HepG2 (cell line): ENCODE measurements around the gene NECTIN2. TPM values are rescaled to one million over a fixed set of nuclear protein-coding genes. Genes with fewer than 3 reads are reported as not detected.

Experiments used
- ETV5 ChIP-seq: IDR thresholded peaks from 2 replicates; pipeline ENCODE4 v1.6.1; 2018; ENCODE audit warnings: missing biosample characterization, missing genetic modification reagents, inconsistent platforms, borderline replicate concordance
- HDAC2 ChIP-seq: sonication (generic); formaldehyde crosslinking; IDR thresholded peaks from 2 replicates; pipeline ENCODE4 v1.4.0; 2020; ENCODE audit warnings: missing genetic modification reagents
- KLF6 ChIP-seq: IDR thresholded peaks from 2 replicates; pipeline ENCODE4 v1.8.0; 2016; ENCODE audit warnings: missing biosample characterization, missing genetic modification reagents
- MAF1 ChIP-seq: sonication (generic); formaldehyde crosslinking; IDR thresholded peaks from 2 replicates; pipeline ENCODE4 v1.5.0; 2020; ENCODE audit warnings: missing genetic modification reagents, borderline replicate concordance
- MEIS2 ChIP-seq: sonication (generic); formaldehyde crosslinking; IDR thresholded peaks from 2 replicates; pipeline ENCODE4 v1.9.0; 2021; ENCODE audit warnings: mild to moderate bottlenecking, missing genetic modification reagents
- NFKB2 ChIP-seq: sonication (generic); formaldehyde crosslinking; IDR thresholded peaks from 2 replicates; pipeline ENCODE4 v1.4.0; 2020; ENCODE audit warnings: missing genetic modification reagents, borderline replicate concordance
- NR2C2 ChIP-seq: sonication (generic); formaldehyde crosslinking; IDR thresholded peaks from 2 replicates; pipeline ENCODE4 v1.4.0; 2020; ENCODE audit warnings: missing genetic modification reagents, mild to moderate bottlenecking, moderate library complexity, borderline replicate concordance
- SALL2 ChIP-seq: sonication (generic); formaldehyde crosslinking; IDR thresholded peaks from 2 replicates; pipeline ENCODE4 v1.8.1; 2023; ENCODE audit warnings: mild to moderate bottlenecking, missing genetic modification reagents, inconsistent platforms
- SMAD3 ChIP-seq: sonication (generic); formaldehyde crosslinking; IDR thresholded peaks from 2 replicates; pipeline ENCODE4 v1.4.0; 2020; ENCODE audit warnings: missing genetic modification reagents
- SP1 ChIP-seq, 2 experiments: fragments of 450-650 bp in 1 of 2; sonication (generic) in 1 of 2; formaldehyde crosslinking in 1 of 2; IDR thresholded peaks; 2 replicates each; pipeline versions ENCODE4 v1.4.0 to v1.6.1; 2016 to 2020; ENCODE audit warnings: missing genetic modification reagents in 1 of 2
- SP140L ChIP-seq: sonication (generic); formaldehyde crosslinking; IDR thresholded peaks from 2 replicates; pipeline ENCODE4 v1.4.0; 2020; ENCODE audit warnings: missing genetic modification reagents, borderline replicate concordance
- SRF ChIP-seq: IDR thresholded peaks from 2 replicates; pipeline ENCODE4 v1.6.1; 2011; ENCODE audit warnings: mild to moderate bottlenecking, low read depth, low read length, moderate library complexity
- THYN1 ChIP-seq: sonication (generic); formaldehyde crosslinking; IDR thresholded peaks from 2 replicates; pipeline ENCODE4 v1.8.1; 2023; ENCODE audit warnings: low read depth, mild to moderate bottlenecking, moderate library complexity, missing genetic modification reagents, borderline replicate concordance
- ZC3H4 ChIP-seq: sonication (generic); formaldehyde crosslinking; IDR thresholded peaks from 2 replicates; pipeline ENCODE4 v1.4.0; 2020; ENCODE audit warnings: missing genetic modification reagents, borderline replicate concordance
- ZNF724P ChIP-seq: sonication (generic); formaldehyde crosslinking; IDR thresholded peaks from 2 replicates; pipeline ENCODE4 v1.8.0; 2022; ENCODE audit warnings: missing genetic modification reagents, borderline replicate concordance
- polyA plus RNA-seq, 8 experiments: library from polyadenylated mRNA; depleted of rRNA in 3 of 8; stranded (reverse) in 7 of 8; unstranded in 1 of 8; fragments of >200 nt; fragmentation: Illumina TruSeq in 4 of 8; extraction: Trizol in 4 of 8; gene quantifications; 2 replicates each; pipeline versions ENCODE4 v1.2.1 to v1.2.3, GENCODE V29; 2011 to 2016; ENCODE audit warnings: low read depth in 4 of 8, missing spikeins in 1 of 8, mixed read lengths in 1 of 8; ENCODE audit not compliant: insufficient read depth in 1 of 8
- total RNA-seq, 5 experiments: library from RNA; depleted of rRNA; stranded (reverse); fragments of >200 nt; fragmentation: Illumina TruSeq; extraction: Trizol; gene quantifications; 2 replicates each; pipeline ENCODE4 v1.2.3, GENCODE V29; 2016; ENCODE audit warnings: low read depth in 1 of 5
- TF ChIP-seq, protein P1 (sequence below): sonication (generic); formaldehyde crosslinking; IDR thresholded peaks from 2 replicates; pipeline ENCODE4 v1.4.0; 2020; ENCODE audit warnings: mild to moderate bottlenecking, missing genetic modification reagents
- TF ChIP-seq, protein P2 (sequence below): sonication (generic); formaldehyde crosslinking; IDR thresholded peaks from 2 replicates; pipeline ENCODE4 v1.8.1; 2023; ENCODE audit warnings: missing genetic modification reagents, inconsistent platforms, borderline replicate concordance
- TF ChIP-seq, protein P3 (sequence below): sonication (generic); formaldehyde crosslinking; IDR thresholded peaks from 2 replicates; pipeline ENCODE4 v1.8.1; 2022; ENCODE audit warnings: mild to moderate bottlenecking, missing genetic modification reagents
- TF ChIP-seq, protein P4 (sequence below): sonication (generic); formaldehyde crosslinking; IDR thresholded peaks from 2 replicates; pipeline ENCODE4 v1.5.0; 2020; ENCODE audit warnings: missing genetic modification reagents
- TF ChIP-seq, protein P5 (sequence below): sonication (generic); formaldehyde crosslinking; IDR thresholded peaks from 2 replicates; pipeline ENCODE4 v1.9.0; 2021; ENCODE audit warnings: missing genetic modification reagents, mild to moderate bottlenecking, borderline replicate concordance

Gene NECTIN2
- total and polyA plus RNA-seq, 2 of the 13 experiments (the other 11 are each of a cell fraction or from before 2014, with no cell fraction given) = 75.4 to 114 TPM

DNA sequence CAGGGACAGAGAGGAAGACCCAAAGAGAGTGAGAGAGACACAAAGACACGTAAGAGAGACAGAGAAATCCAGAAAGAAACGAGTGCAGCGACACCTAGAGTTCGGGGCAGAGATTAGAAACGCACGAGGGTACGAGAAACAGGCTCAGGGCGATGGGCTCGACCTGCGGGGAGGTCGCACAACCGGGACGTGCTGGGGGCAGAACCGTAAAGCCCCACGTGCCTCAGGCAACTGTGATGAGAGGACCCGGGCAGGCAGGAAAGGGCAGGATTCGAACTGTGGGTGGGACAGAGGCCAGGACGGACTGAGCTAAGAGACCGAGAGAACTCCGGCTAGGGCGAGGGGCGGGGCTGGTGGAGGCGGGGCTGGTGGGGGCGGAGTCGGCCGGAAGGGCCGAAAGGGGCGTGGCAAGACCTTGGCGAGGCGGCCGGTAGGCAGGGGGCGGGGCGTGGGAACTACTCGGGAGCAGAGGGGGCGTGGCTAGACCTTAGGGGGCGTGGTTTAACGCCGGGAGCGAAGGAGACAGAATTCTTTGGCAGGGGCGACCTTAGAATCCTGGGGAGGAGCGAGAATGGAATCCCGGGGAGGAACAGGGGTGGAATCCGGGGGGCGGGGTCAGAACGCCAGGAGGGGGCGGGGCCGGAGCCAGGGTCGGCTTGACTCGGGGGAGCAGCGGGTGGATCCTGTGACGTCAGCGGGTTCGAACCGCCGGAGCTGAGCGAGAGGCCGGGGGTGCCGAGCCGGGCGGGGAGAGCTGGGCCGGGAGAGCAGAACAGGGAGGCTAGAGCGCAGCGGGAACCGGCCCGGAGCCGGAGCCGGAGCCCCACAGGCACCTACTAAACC is at the start of gene NECTIN2 (continued):
- TF ChIP-seq NR2C2 (CRISPR knock-in tag) = no peak; the same call in 1 of the 2 replicates
- TF ChIP-seq SRF = no peak
- TF ChIP-seq, protein P1, sequence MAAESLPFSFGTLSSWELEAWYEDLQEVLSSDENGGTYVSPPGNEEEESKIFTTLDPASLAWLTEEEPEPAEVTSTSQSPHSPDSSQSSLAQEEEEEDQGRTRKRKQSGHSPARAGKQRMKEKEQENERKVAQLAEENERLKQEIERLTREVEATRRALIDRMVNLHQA (CRISPR knock-in tag) = no peak
- no peak for TF ChIP-seq ZC3H4 (CRISPR knock-in tag)
- TF ChIP-seq SMAD3 (CRISPR knock-in tag) = 0 out of 2 replicates have a peak, but pooled peaks have one; percentile 5
- no peak for TF ChIP-seq SP140L (CRISPR knock-in tag)
- TF ChIP-seq SALL2 = no peak
- peak; percentile 52 for TF ChIP-seq MEIS2
- TF ChIP-seq MAF1 (CRISPR knock-in tag) = no peak
- TF ChIP-seq, protein P2, sequence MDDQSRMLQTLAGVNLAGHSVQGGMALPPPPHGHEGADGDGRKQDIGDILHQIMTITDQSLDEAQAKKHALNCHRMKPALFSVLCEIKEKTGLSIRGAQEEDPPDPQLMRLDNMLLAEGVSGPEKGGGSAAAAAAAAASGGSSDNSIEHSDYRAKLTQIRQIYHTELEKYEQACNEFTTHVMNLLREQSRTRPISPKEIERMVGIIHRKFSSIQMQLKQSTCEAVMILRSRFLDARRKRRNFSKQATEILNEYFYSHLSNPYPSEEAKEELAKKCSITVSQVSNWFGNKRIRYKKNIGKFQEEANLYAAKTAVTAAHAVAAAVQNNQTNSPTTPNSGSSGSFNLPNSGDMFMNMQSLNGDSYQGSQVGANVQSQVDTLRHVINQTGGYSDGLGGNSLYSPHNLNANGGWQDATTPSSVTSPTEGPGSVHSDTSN (CRISPR knock-in tag) = no peak
- TF ChIP-seq, protein P3, sequence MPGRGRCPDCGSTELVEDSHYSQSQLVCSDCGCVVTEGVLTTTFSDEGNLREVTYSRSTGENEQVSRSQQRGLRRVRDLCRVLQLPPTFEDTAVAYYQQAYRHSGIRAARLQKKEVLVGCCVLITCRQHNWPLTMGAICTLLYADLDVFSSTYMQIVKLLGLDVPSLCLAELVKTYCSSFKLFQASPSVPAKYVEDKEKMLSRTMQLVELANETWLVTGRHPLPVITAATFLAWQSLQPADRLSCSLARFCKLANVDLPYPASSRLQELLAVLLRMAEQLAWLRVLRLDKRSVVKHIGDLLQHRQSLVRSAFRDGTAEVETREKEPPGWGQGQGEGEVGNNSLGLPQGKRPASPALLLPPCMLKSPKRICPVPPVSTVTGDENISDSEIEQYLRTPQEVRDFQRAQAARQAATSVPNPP = no peak
- no peak; the same call in 1 of the 2 replicates for TF ChIP-seq KLF6 (CRISPR knock-in tag)
- TF ChIP-seq, protein P4, sequence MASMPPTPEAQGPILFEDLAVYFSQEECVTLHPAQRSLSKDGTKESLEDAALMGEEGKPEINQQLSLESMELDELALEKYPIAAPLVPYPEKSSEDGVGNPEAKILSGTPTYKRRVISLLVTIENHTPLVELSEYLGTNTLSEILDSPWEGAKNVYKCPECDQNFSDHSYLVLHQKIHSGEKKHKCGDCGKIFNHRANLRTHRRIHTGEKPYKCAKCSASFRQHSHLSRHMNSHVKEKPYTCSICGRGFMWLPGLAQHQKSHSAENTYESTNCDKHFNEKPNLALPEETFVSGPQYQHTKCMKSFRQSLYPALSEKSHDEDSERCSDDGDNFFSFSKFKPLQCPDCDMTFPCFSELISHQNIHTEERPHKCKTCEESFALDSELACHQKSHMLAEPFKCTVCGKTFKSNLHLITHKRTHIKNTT = no peak
- TF ChIP-seq, protein P5, sequence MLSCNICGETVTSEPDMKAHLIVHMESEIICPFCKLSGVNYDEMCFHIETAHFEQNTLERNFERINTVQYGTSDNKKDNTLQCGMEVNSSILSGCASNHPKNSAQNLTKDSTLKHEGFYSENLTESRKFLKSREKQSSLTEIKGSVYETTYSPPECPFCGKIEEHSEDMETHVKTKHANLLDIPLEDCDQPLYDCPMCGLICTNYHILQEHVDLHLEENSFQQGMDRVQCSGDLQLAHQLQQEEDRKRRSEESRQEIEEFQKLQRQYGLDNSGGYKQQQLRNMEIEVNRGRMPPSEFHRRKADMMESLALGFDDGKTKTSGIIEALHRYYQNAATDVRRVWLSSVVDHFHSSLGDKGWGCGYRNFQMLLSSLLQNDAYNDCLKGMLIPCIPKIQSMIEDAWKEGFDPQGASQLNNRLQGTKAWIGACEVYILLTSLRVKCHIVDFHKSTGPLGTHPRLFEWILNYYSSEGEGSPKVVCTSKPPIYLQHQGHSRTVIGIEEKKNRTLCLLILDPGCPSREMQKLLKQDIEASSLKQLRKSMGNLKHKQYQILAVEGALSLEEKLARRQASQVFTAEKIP = no peak
- TF ChIP-seq ZNF724P (CRISPR knock-in tag) = no peak
- peak; percentile 50 for TF ChIP-seq ETV5 (CRISPR knock-in tag)
- no peak for TF ChIP-seq SP1 (IDR thresholded peaks at IDR 0.05)
- TF ChIP-seq SP1 (CRISPR knock-in tag; IDR thresholded peaks at IDR 0.05) = no peak
- 0 out of 2 replicates have a peak, but pooled peaks have one; percentile 44 for TF ChIP-seq NFKB2 (CRISPR knock-in tag)
- no peak for TF ChIP-seq THYN1
- TF ChIP-seq HDAC2 (CRISPR knock-in tag) = peak; percentile 62; the same call in 1 of the 2 replicates
